HCT116 (cell line): ENCODE data around the gene NFS1. TPM values are rescaled to one million over a fixed set of nuclear protein-coding genes. Genes with fewer than 3 reads are reported as not detected.

Experiments used
- ATAC-seq: fragments of 200-7000 bp; cut with Tn5 transposase; 2 replicates; pipeline ENCODE4 v1.9.1; 2020; ENCODE audit warnings: mild to moderate bottlenecking, moderate library complexity
- BruUV-seq: library from RNA; stranded (reverse); fragments of 400-500 nt; replicated peaks from 2 replicates; lab custom pipeline; 2021; lab: Mats Ljungman, UMichigan
- CTCF ChIA-PET: fragments of 300-600 bp; sonication (Branson Sonifier 250); formaldehyde crosslinking; loops from one replicate; lab custom pipeline; 2021; ENCODE audit warnings: antibody characterized with exemption; lab: Charles Lee
- POLR2A ChIA-PET: fragments of 300-600, 350-600 bp; sonication (Branson Sonifier 250); formaldehyde crosslinking; loops from one replicate; lab custom pipeline; 2021; ENCODE audit warnings: antibody characterized with exemption; lab: Charles Lee
- RAD21 ChIA-PET, 2 experiments: fragments of 300-600 bp; sonication (Branson Sonifier 250); formaldehyde crosslinking; loops; one replicate each; lab custom pipeline; 2023; ENCODE audit warnings: low total read pairs in 2 of 2; ENCODE audit not compliant: uncharacterized antibody in 2 of 2, unreplicated experiment in 2 of 2, low non-redundant PET in 1 of 2; lab: Charles Lee
- DNase-seq: peaks from one replicate; pipeline ENCODE4 v3.0.0-alpha.2; 2010; ENCODE audit warnings: low read depth, low spot score
- H2AFZ ChIP-seq: fragments of 200-600 bp; shearing (Covaris generic), sonication (generic); 2 replicates; pipeline ENCODE4 v1.6.1; 2017; ENCODE audit warnings: low read depth, mixed run types, mixed read lengths, antibody characterized with exemption, low read length; ENCODE audit not compliant: poor library complexity, severe bottlenecking
- H3K27ac ChIP-seq: 2 replicates; pipeline ENCODE4 v1.5.1; 2012; ENCODE audit warnings: low read depth, low read length
- H3K27me3 ChIP-seq: fragments of 200-600 bp; sonication (generic); 2 replicates; pipeline ENCODE4 v1.6.1; 2016; ENCODE audit warnings: mixed run types, low read length, mixed read lengths; ENCODE audit not compliant: insufficient read depth
- H3K36me3 ChIP-seq, 2 experiments: fragments of 200-500 bp in 1 of 2; fragments of 200-600 bp in 1 of 2; sonication (Bioruptor generic) in 1 of 2; sonication (generic) in 1 of 2; 2 replicates each; pipeline versions ENCODE4 v1.5.1 to v1.6.1; 2014 to 2016; ENCODE audit warnings: low read length in 2 of 2, inconsistent platforms in 1 of 2, mixed read lengths in 1 of 2, mixed run types in 1 of 2; ENCODE audit not compliant: insufficient read depth in 2 of 2, control insufficient read depth in 1 of 2
- H3K4me1 ChIP-seq, 2 experiments: fragments of 200-600 bp in 1 of 2; sonication (generic) in 1 of 2; 2 replicates each; pipeline versions ENCODE4 v1.5.1 to v1.6.1; 2012 to 2017; ENCODE audit warnings: low read length in 2 of 2, inconsistent platforms in 1 of 2, mild to moderate bottlenecking in 1 of 2, mixed read lengths in 1 of 2, mixed run types in 1 of 2, moderate library complexity in 1 of 2; ENCODE audit not compliant: insufficient read depth in 2 of 2, control insufficient read depth in 1 of 2
- H3K4me2 ChIP-seq: fragments of 200-600 bp; sonication (generic); 2 replicates; pipeline ENCODE4 v1.6.1; 2017; ENCODE audit warnings: mixed run types, low read length, mixed read lengths
- H3K4me3 ChIP-seq, 2 experiments: fragments of 200-600 bp in 1 of 2; sonication (generic) in 1 of 2; replicated peaks in 1 of 2; 2 replicates each; pipeline ENCODE4 v1.5.1; 2011 to 2016; ENCODE audit warnings: low read length in 2 of 2, control low read depth in 1 of 2, low read depth in 1 of 2, mild to moderate bottlenecking in 1 of 2, mixed read lengths in 1 of 2, mixed run types in 1 of 2
- H3K79me2 ChIP-seq: fragments of 200-600 bp; sonication (generic); 2 replicates; pipeline ENCODE4 v1.6.1; 2017; ENCODE audit warnings: mild to moderate bottlenecking, mixed run types, low read length, moderate library complexity, mixed read lengths; ENCODE audit not compliant: insufficient read depth
- H3K9ac ChIP-seq: fragments of 200-600 bp; sonication (generic); 2 replicates; pipeline ENCODE4 v1.6.1; 2016; ENCODE audit warnings: low read length, mixed read lengths
- H3K9me2 ChIP-seq: fragments of 200-600 bp; sonication (generic), shearing (Covaris generic); 2 replicates; pipeline ENCODE4 v1.6.1; 2017; ENCODE audit warnings: mixed run types, mild to moderate bottlenecking, moderate library complexity; ENCODE audit not compliant: insufficient read depth
- H3K9me3 ChIP-seq, 2 experiments: fragments of 200-500 bp in 1 of 2; fragments of 200-600 bp in 1 of 2; sonication (Bioruptor generic) in 1 of 2; sonication (generic) in 1 of 2; 2 replicates each; pipeline ENCODE4 v1.6.1; 2014 to 2017; ENCODE audit warnings: low read length in 2 of 2, mixed read lengths in 2 of 2, inconsistent platforms in 1 of 2, low read depth in 1 of 2, mild to moderate bottlenecking in 1 of 2, mixed run types in 1 of 2, moderate library complexity in 1 of 2; ENCODE audit not compliant: control insufficient read depth in 1 of 2, insufficient read depth in 1 of 2
- H4K20me1 ChIP-seq: fragments of 200-600 bp; sonication (generic), shearing (Covaris generic); 2 replicates; pipeline ENCODE4 v1.6.1; 2017; ENCODE audit warnings: mixed run types, mild to moderate bottlenecking, moderate library complexity; ENCODE audit not compliant: insufficient read depth
- CBX3 ChIP-seq: IDR thresholded peaks from 2 replicates; pipeline ENCODE4 v1.6.1; 2012; ENCODE audit warnings: low read depth
- EZH2 ChIP-seq: fragments of 200-600 bp; sonication (generic); IDR thresholded peaks from 2 replicates; pipeline ENCODE4 v1.6.1; 2017; ENCODE audit warnings: antibody characterized with exemption, mixed run types
- FOSL1 ChIP-seq: IDR thresholded peaks from 2 replicates; pipeline ENCODE4 v1.6.1; 2012; ENCODE audit warnings: low read depth
- POLR2AphosphoS5 ChIP-seq: IDR thresholded peaks from 2 replicates; pipeline ENCODE4 v1.6.1; 2011; ENCODE audit warnings: mild to moderate bottlenecking, low read depth, low read length, moderate library complexity
- SRF ChIP-seq: IDR thresholded peaks from 2 replicates; pipeline ENCODE4 v1.6.1; 2012; ENCODE audit warnings: low read depth
- intact Hi-C: fragments of 100-400 bp; cut with micrococcal nuclease; formaldehyde crosslinking; loops from 2 replicates; pipeline ENCODE4 v1.10.0; 2022
- total RNA-seq: library from RNA; stranded (reverse); gene quantifications from one replicate; pipeline ENCODE4 v1.2.1, GENCODE V29; 2021; ENCODE audit not compliant: unreplicated experiment
- TF ChIP-seq, protein P1 (sequence below): IDR thresholded peaks from 2 replicates; pipeline ENCODE4 v1.6.1; 2011; ENCODE audit warnings: mild to moderate bottlenecking, low read length, moderate library complexity; ENCODE audit not compliant: insufficient replicate concordance; ENCODE audit errors: extremely low read depth
- TF ChIP-seq, protein P2 (sequence below), 3 experiments: fragments of 200-600 bp in 1 of 3; sonication (generic) in 1 of 3; IDR thresholded peaks in 2 of 3; conservative IDR thresholded peaks in 1 of 3; 2 replicates each; pipeline ENCODE4 v1.5.1; 2012 to 2017; ENCODE audit warnings: low read depth in 2 of 3, low read length in 2 of 3, antibody characterized with exemption in 1 of 3, borderline replicate concordance in 1 of 3, control low read depth in 1 of 3, mild to moderate bottlenecking in 1 of 3, mixed read lengths in 1 of 3, mixed run types in 1 of 3, moderate library complexity in 1 of 3; ENCODE audit not compliant: insufficient read depth in 1 of 3

Gene NFS1
- total RNA-seq, 1 experiment from 2014 or later, result 33.9 TPM

DNA sequence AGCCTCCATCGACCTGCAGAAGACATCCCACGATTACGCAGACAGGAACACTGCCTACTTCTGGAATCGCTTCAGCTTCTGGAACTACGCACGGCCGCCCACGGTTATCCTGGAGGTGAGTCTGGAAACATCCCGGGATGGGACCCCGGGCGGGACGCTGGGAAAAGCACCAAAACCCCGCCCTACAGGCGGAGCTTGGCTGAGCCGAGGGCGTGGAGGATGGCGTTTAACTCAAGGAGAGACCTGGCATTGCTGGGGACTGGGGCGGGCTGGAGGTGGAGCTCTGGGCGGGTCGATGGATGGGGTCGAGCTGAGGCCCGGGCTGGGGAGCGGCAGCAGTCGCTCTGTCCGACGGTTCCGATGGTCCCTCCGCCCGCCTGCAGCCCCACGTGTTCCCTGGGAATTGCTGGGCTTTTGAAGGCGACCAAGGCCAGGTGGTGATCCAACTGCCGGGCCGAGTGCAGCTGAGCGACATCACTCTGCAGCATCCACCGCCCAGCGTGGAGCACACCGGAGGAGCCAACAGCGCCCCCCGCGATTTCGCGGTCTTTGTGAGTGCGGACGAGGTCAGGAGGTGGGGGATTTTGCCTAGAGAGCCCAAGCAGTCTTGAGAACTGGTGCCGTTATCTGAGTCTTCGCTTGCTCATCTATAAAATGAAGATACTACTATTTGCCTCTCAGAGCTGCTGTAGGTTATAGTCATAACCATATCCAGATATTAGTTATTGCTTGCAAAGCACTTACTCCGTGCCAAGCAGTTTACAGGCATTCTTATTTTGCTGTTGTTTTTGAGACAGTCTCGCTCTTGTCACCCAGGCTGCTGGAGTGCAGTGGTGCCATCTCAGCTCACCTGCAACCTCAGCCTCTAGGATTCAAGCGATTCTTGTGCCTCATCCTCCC is 79.7 kb downstream of the NFS1 start:
- Histone ChIP-seq H3K4me3 (peak overlapping the region; percentile 63 to 70), H4K20me1 (no peaks in the 10 kb centered on the region), H3K9me2 (no peaks in the 10 kb centered on the region), H3K36me3 (no peaks in the 10 kb centered on the region), H3K27me3 (no peaks in the 10 kb centered on the region), H3K4me1 (peaks cover 19 to 42% of the 10 kb centered on the region in 2 experiments), H3K9me3 (no peaks in the 10 kb centered on the region), H3K9ac (peak overlapping the region; percentile 72), H2AFZ (no peak overlapping the region), H3K27ac (peak overlapping the region; percentile 23), H3K79me2 (0 out of 2 replicates have a peak, but pooled peaks cover 5% of the 10 kb centered on the region), H3K4me2 (peak overlapping the region; percentile 98)
- no TSS peak for BruUV-seq
- DNase-seq (peak; percentile 76), ATAC-seq (peak; percentile 71)
- TF ChIP-seq EZH2 (no peak), SRF (no peak), POLR2AphosphoS5 (peak; percentile 54), CBX3 (no peak), FOSL1 (no peak)
- TF ChIP-seq, protein P1, sequence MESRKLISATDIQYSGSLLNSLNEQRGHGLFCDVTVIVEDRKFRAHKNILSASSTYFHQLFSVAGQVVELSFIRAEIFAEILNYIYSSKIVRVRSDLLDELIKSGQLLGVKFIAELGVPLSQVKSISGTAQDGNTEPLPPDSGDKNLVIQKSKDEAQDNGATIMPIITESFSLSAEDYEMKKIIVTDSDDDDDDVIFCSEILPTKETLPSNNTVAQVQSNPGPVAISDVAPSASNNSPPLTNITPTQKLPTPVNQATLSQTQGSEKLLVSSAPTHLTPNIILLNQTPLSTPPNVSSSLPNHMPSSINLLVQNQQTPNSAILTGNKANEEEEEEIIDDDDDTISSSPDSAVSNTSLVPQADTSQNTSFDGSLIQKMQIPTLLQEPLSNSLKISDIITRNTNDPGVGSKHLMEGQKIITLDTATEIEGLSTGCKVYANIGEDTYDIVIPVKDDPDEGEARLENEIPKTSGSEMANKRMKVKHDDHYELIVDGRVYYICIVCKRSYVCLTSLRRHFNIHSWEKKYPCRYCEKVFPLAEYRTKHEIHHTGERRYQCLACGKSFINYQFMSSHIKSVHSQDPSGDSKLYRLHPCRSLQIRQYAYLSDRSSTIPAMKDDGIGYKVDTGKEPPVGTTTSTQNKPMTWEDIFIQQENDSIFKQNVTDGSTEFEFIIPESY, result no peak
- TF ChIP-seq, protein P2, sequence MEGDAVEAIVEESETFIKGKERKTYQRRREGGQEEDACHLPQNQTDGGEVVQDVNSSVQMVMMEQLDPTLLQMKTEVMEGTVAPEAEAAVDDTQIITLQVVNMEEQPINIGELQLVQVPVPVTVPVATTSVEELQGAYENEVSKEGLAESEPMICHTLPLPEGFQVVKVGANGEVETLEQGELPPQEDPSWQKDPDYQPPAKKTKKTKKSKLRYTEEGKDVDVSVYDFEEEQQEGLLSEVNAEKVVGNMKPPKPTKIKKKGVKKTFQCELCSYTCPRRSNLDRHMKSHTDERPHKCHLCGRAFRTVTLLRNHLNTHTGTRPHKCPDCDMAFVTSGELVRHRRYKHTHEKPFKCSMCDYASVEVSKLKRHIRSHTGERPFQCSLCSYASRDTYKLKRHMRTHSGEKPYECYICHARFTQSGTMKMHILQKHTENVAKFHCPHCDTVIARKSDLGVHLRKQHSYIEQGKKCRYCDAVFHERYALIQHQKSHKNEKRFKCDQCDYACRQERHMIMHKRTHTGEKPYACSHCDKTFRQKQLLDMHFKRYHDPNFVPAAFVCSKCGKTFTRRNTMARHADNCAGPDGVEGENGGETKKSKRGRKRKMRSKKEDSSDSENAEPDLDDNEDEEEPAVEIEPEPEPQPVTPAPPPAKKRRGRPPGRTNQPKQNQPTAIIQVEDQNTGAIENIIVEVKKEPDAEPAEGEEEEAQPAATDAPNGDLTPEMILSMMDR (IDR thresholded peaks at IDR 0.05 in 2 of 3, conservative IDR thresholded peaks at IDR 0.05 in 1 of 3; ENCODE audit: borderline replicate concordance in 1 of 3, insufficient read depth in 1 of 3, low read depth in 2 of 3, low read length in 2 of 3), result peak in 2 of 3 experiments; percentile 67; a peak in 4 of 6 replicates
- ChIA-PET RAD21 (interaction anchor here (0.8 to 1.2 kb wide), 3 partner anchors 52 to 335 kb away, joined by 3 read pairs; partner anchors contain the start of gene SCAND1 (in 1 of the 2)), CTCF (interaction anchor here (0.7 to 1.6 kb wide), 14 partner anchors 8 to 335 kb away, joined by 3 to 10 read pairs (median 3); partner anchors contain the start of genes ERGIC3, NFS1, ROMO1 and SCAND1), POLR2A (interaction anchor here (0.5 to 1.5 kb wide), 5 partner anchors 16 to 335 kb away, joined by 3 to 5 read pairs (median 3); partner anchors contain the start of genes RBM39 and SCAND1)
- intact Hi-C loops, result loop anchor here (2.0 to 5.0 kb wide), 2 partner anchors 43 to 77 kb away; partner anchors contain the start of gene ERGIC3
